HepG2 (cell line): ENCODE data around the gene ATG16L1. TPM values are rescaled to one million over a fixed set of nuclear protein-coding genes. Genes with fewer than 3 reads are reported as not detected.

ENCODE experiments used
- ATAC-seq: fragments of 200-7000 bp; cut with Tn5 transposase; 3 replicates; pipeline ENCODE4 v1.9.1; 2020; ENCODE audit warnings: mild to moderate bottlenecking, moderate library complexity
- BruUV-seq: library from RNA; stranded (reverse); fragments of 400-500 nt; replicated peaks from 2 replicates; lab custom pipeline; 2021; lab: Mats Ljungman, UMichigan
- CTCF ChIA-PET: fragments of 300-600 bp; formaldehyde crosslinking; extraction: SDS; loops from one replicate; lab custom pipeline; 2021; ENCODE audit warnings: low total read pairs, inconsistent platforms, low intra/inter-chr PET ratio; lab: Yijun Ruan, JAX
- POLR2A ChIA-PET: fragments of 350-600 bp; sonication (Branson Sonifier 250); formaldehyde crosslinking; loops from one replicate; lab custom pipeline; 2020; ENCODE audit warnings: antibody characterized with exemption, inconsistent platforms; lab: Yijun Ruan, JAX
- DNase-seq: peaks from one replicate; pipeline ENCODE4 v3.0.0-alpha.2; 2015; ENCODE audit warnings: low spot score
- FAIRE-seq: peaks from 3 replicates; lab custom pipeline; 2011; peaks lifted over from hg19 to GRCh38; lab: Jason Lieb, UNC
- H2AFZ ChIP-seq: one replicate; pipeline ENCODE4 v1.6.1; 2011; ENCODE audit warnings: low read length, inconsistent platforms
- H3K27ac ChIP-seq: fragments of 300-600 bp; 3 replicates; pipeline ENCODE4 v1.8.0; 2011; ENCODE audit warnings: mixed run types, mild to moderate bottlenecking, mixed read lengths, low read length, inconsistent platforms; ENCODE audit not compliant: insufficient read depth; ENCODE audit errors: extremely low read length
- H3K27me3 ChIP-seq, 2 experiments: fragments of 200-600 bp in 1 of 2; 2 replicates in 1 of 2; 3 replicates in 1 of 2; pipeline versions ENCODE4 v1.6.0 to v1.8.0; 2011; ENCODE audit warnings: low read length in 2 of 2, mild to moderate bottlenecking in 2 of 2, moderate library complexity in 2 of 2, inconsistent platforms in 1 of 2; ENCODE audit not compliant: insufficient read depth in 2 of 2, control insufficient read depth in 1 of 2
- H3K36me3 ChIP-seq, 2 experiments: fragments of 200-600 bp in 1 of 2; replicated peaks in 1 of 2; 2 replicates in 1 of 2; 3 replicates in 1 of 2; pipeline versions ENCODE4 v1.5.1 to v1.8.0; 2011; ENCODE audit warnings: low read length in 2 of 2, inconsistent platforms in 1 of 2; ENCODE audit not compliant: insufficient read depth in 2 of 2, control insufficient read depth in 1 of 2
- H3K4me1 ChIP-seq: 2 replicates; pipeline ENCODE4 v1.5.1; 2012; ENCODE audit warnings: low read length, inconsistent platforms; ENCODE audit not compliant: insufficient read depth
- H3K4me2 ChIP-seq: 2 replicates; pipeline ENCODE4 v1.6.0; 2011; ENCODE audit warnings: low read depth, low read length, inconsistent platforms
- H3K4me3 ChIP-seq, 3 experiments: fragments of 200-600 bp in 1 of 3; sonication (generic), shearing (Covaris generic) in 1 of 3; replicated peaks in 1 of 3; 2 replicates each; pipeline ENCODE4 v1.5.1; 2011 to 2016; ENCODE audit warnings: low read length in 3 of 3, inconsistent platforms in 2 of 3, low read depth in 2 of 3, mild to moderate bottlenecking in 2 of 3, control low read depth in 1 of 3, mixed read lengths in 1 of 3; ENCODE audit not compliant: insufficient read depth in 1 of 3
- H3K79me2 ChIP-seq: one replicate; pipeline ENCODE4 v1.6.1; 2011; ENCODE audit warnings: low read length, inconsistent platforms; ENCODE audit not compliant: insufficient read depth
- H3K9ac ChIP-seq: 2 replicates; pipeline ENCODE4 v1.6.0; 2011; ENCODE audit warnings: mild to moderate bottlenecking, low read depth, low read length, inconsistent platforms; ENCODE audit not compliant: insufficient read depth
- H3K9me3 ChIP-seq: 2 replicates; pipeline ENCODE4 v1.5.1; 2012; ENCODE audit warnings: mild to moderate bottlenecking, low read length
- H4K20me1 ChIP-seq: 2 replicates; pipeline ENCODE4 v1.6.0; 2011; ENCODE audit warnings: inconsistent platforms, mild to moderate bottlenecking, low read length, moderate library complexity; ENCODE audit not compliant: insufficient read depth
- CBX1 ChIP-seq: IDR thresholded peaks from one replicate; pipeline ENCODE4 v1.6.1; 2016; ENCODE audit warnings: antibody characterized with exemption, low read depth
- KLF6 ChIP-seq: IDR thresholded peaks from 2 replicates; pipeline ENCODE4 v1.8.0; 2016; ENCODE audit warnings: missing biosample characterization, missing genetic modification reagents
- PTBP1 ChIP-seq: fragments of 200-400 bp; formaldehyde crosslinking; IDR thresholded peaks from 2 replicates; pipeline ENCODE4 v1.6.1; 2018; ENCODE audit warnings: low read length, low read depth; ENCODE audit not compliant: poor library complexity, severe bottlenecking
- ZNF101 ChIP-seq: sonication (generic); formaldehyde crosslinking; IDR thresholded peaks from 2 replicates; pipeline ENCODE4 v1.4.0; 2020; ENCODE audit warnings: mild to moderate bottlenecking, low read depth, missing genetic modification reagents, borderline replicate concordance
- ZNF350 ChIP-seq: sonication (generic); formaldehyde crosslinking; IDR thresholded peaks from 2 replicates; pipeline ENCODE4 v1.4.0; 2020; ENCODE audit warnings: mild to moderate bottlenecking, low read depth, missing genetic modification reagents, borderline replicate concordance
- ZNF777 ChIP-seq: sonication (generic); formaldehyde crosslinking; IDR thresholded peaks from 2 replicates; pipeline ENCODE4 v1.4.0; 2020; ENCODE audit warnings: missing genetic modification reagents
- WGBS: methylation state at CpG from one replicate; pipeline ENCODE4 v1.1.6; 2017; ENCODE audit warnings: low lambda C conversion rate; 5-methylcytosine and 5-hydroxymethylcytosine counted together
- in situ Hi-C: cut with HindIII; loops from 2 replicates; pipeline ENCODE4 v1.10.0; 2017; ENCODE audit warnings: low pct_unique_long_range_greater_than_20kb; ENCODE audit not compliant: extremely low pct_ligation_motif_present
- intact Hi-C: fragments of 100-400 bp; cut with micrococcal nuclease; formaldehyde crosslinking; loops from one replicate; pipeline ENCODE4 v1.10.0; 2022; ENCODE audit not compliant: unreplicated experiment
- polyA plus RNA-seq, 8 experiments: library from polyadenylated mRNA; depleted of rRNA in 3 of 8; stranded (reverse) in 7 of 8; unstranded in 1 of 8; fragments of >200 nt; fragmentation: Illumina TruSeq in 4 of 8; extraction: Trizol in 4 of 8; gene quantifications; 2 replicates each; pipeline versions ENCODE4 v1.2.1 to v1.2.3, GENCODE V29; 2011 to 2016; ENCODE audit warnings: low read depth in 4 of 8, missing spikeins in 1 of 8, mixed read lengths in 1 of 8; ENCODE audit not compliant: insufficient read depth in 1 of 8
- total RNA-seq, 5 experiments: library from RNA; depleted of rRNA; stranded (reverse); fragments of >200 nt; fragmentation: Illumina TruSeq; extraction: Trizol; gene quantifications; 2 replicates each; pipeline ENCODE4 v1.2.3, GENCODE V29; 2016; ENCODE audit warnings: low read depth in 1 of 5
- TF ChIP-seq, protein P1 (sequence below): sonication (generic); formaldehyde crosslinking; IDR thresholded peaks from one replicate; pipeline ENCODE4 v1.5.1; 2020; ENCODE audit warnings: mild to moderate bottlenecking, missing genetic modification reagents; ENCODE audit errors: not compliant biosample characterization
- TF ChIP-seq, protein P2 (sequence below): sonication (generic); formaldehyde crosslinking; IDR thresholded peaks from 2 replicates; pipeline ENCODE4 v1.4.0; 2020; ENCODE audit warnings: mild to moderate bottlenecking, missing genetic modification reagents

The ATG16L1 gene
- total and polyA plus RNA-seq, 2 of the 13 experiments (the other 11 are each of a cell fraction or from before 2014, with no cell fraction given), result 26.0 to 51.7 TPM

DNA sequence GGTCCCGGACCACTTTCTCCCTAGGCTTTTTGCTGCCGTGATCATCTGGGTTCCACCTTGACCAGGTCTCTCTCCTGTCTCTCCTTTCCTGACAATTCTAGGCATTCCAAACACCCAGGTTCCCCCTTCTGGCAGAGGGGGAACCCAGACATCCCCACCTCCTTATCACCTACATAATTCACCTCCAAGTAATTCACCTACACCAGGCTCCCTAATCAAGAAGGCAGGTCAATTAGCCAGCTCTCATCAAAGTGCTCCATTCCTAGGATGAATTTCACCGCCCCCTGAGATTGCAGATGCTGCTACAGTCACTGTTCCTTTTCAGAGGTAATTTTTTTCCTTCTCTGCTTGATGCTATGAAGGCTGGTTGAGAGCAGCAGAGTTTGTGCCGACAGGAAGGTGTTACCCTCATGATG lies 42.3 kb upstream of the ATG16L1 start:
- Histone ChIP-seq H3K4me2 (no peak overlapping the region), H3K27ac (no peak overlapping the region), H3K4me1 (peaks cover 30% of the 10 kb centered on the region), H3K9ac (no peak overlapping the region), H3K36me3 (peaks cover 2 to 11% of the 10 kb centered on the region in 2 experiments; a peak in 4 of 5 replicates), H2AFZ (no peak overlapping the region), H4K20me1 (no peaks in the 10 kb centered on the region), H3K4me3 (no peak overlapping the region), H3K79me2 (no peaks in the 10 kb centered on the region), H3K9me3 (no peaks in the 10 kb centered on the region)
- intact Hi-C loops (no loop called here), in situ Hi-C loops (no loop called here)
- no peak for FAIRE-seq
- CTCF ChIA-PET, result no interaction called here
- no peak for DNase-seq
- POLR2A ChIA-PET, result no interaction called here
- no TSS peak for BruUV-seq
- WGBS, result 50% methylated on average over 4 of the region's 4 CpGs
- no peak for ATAC-seq
- TF ChIP-seq ZNF101 (CRISPR knock-in tag) (no peak), ZNF350 (CRISPR knock-in tag) (no peak), KLF6 (CRISPR knock-in tag) (no peak), PTBP1 (no peak), CBX1 (no peak), ZNF777 (CRISPR knock-in tag) (no peak)
- TF ChIP-seq, protein P1, sequence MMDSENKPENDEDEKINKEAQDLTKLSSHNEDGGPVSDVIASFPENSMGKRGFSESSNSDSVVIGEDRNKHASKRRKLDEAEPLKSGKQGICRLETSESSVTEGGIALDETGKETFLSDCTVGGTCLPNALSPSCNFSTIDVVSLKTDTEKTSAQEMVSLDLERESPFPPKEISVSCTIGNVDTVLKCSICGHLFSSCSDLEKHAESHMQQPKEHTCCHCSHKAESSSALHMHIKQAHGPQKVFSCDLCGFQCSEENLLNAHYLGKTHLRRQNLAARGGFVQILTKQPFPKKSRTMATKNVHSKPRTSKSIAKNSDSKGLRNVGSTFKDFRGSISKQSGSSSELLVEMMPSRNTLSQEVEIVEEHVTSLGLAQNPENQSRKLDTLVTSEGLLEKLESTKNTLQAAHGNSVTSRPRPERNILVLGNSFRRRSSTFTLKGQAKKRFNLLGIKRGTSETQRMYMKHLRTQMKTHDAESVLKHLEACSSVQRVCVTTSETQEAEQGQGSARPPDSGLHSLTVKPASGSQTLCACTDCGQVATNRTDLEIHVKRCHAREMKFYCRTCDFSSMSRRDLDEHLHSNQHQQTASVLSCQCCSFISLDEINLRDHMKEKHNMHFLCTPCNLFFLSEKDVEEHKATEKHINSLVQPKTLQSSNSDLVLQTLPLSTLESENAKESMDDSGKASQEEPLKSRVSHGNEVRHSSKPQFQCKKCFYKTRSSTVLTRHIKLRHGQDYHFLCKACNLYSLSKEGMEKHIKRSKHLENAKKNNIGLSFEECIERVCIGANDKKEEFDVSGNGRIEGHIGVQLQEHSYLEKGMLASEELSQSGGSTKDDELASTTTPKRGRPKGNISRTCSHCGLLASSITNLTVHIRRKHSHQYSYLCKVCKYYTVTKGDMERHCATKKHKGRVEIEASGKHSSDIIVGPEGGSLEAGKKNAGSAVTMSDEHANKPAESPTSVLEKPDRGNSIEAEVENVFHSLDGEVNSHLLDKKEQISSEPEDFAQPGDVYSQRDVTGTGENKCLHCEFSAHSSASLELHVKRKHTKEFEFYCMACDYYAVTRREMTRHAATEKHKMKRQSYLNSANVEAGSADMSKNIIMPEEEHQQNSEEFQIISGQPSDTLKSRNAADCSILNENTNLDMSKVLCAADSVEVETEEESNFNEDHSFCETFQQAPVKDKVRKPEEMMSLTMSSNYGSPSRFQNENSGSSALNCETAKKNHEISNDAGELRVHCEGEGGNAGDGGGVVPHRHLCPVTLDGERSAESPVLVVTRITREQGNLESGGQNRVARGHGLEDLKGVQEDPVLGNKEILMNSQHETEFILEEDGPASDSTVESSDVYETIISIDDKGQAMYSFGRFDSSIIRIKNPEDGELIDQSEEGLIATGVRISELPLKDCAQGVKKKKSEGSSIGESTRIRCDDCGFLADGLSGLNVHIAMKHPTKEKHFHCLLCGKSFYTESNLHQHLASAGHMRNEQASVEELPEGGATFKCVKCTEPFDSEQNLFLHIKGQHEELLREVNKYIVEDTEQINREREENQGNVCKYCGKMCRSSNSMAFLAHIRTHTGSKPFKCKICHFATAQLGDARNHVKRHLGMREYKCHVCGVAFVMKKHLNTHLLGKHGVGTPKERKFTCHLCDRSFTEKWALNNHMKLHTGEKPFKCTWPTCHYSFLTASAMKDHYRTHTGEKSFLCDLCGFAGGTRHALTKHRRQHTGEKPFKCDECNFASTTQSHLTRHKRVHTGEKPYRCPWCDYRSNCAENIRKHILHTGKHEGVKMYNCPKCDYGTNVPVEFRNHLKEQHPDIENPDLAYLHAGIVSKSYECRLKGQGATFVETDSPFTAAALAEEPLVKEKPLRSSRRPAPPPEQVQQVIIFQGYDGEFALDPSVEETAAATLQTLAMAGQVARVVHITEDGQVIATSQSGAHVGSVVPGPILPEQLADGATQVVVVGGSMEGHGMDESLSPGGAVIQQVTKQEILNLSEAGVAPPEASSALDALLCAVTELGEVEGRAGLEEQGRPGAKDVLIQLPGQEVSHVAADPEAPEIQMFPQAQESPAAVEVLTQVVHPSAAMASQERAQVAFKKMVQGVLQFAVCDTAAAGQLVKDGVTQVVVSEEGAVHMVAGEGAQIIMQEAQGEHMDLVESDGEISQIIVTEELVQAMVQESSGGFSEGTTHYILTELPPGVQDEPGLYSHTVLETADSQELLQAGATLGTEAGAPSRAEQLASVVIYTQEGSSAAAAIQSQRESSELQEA, result no peak
- TF ChIP-seq, protein P2, sequence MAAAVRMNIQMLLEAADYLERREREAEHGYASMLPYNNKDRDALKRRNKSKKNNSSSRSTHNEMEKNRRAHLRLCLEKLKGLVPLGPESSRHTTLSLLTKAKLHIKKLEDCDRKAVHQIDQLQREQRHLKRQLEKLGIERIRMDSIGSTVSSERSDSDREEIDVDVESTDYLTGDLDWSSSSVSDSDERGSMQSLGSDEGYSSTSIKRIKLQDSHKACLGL (CRISPR knock-in tag), result 0 out of 2 replicates have a peak, but pooled peaks have one; percentile 12
- TF ChIP-seq, all 625 proteins: peak for 1
- peaks cover 0 to 3% of the 10 kb centered on the region in 2 experiments; a peak in 1 of 5 replicates for H3K27me3 ChIP-seq
